ENCODE results near the gene MRPL3. TPM values are rescaled to one million over a fixed set of nuclear protein-coding genes. Genes with fewer than 3 reads are reported as not detected.

MRPL3 gene
- polyA plus RNA-seq, 2 of the 4 experiments (the other 2 are of a cell fraction), result 108 to 215 TPM

GRCh38 chr3:131421957-131422498, 80.7 kb downstream of the MRPL3 start (continued):
- TF ChIP-seq, protein P1, sequence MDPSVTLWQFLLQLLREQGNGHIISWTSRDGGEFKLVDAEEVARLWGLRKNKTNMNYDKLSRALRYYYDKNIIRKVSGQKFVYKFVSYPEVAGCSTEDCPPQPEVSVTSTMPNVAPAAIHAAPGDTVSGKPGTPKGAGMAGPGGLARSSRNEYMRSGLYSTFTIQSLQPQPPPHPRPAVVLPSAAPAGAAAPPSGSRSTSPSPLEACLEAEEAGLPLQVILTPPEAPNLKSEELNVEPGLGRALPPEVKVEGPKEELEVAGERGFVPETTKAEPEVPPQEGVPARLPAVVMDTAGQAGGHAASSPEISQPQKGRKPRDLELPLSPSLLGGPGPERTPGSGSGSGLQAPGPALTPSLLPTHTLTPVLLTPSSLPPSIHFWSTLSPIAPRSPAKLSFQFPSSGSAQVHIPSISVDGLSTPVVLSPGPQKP (IDR thresholded peaks at IDR 0.05; ENCODE audit: low read depth, low read length), result no peak
- no peak for TF ChIP-seq JUNB (IDR thresholded peaks at IDR 0.05)

- no peaks in the 10 kb centered on the region for H3K9me3 ChIP-seq
- no peak overlapping the region for H3K27ac ChIP-seq
- POLR2A ChIA-PET, result no interaction called here
- CTCF ChIA-PET, result no interaction called here
- DNase-seq (ENCODE audit: low read depth in 1 of 2, low spot score in 1 of 2) (no peak), FAIRE-seq (no peak), ATAC-seq (no peak)
- H3K4me3 ChIP-seq, result no peak overlapping the region
- H3K4me1 ChIP-seq, result no peaks in the 10 kb centered on the region
- H3K4me2 ChIP-seq, result no peak overlapping the region
- 67% methylated on average over 1 of the region's 1 CpG for WGBS (ENCODE audit: missing lambda C conversion rate)
- no peak for TF ChIP-seq HES2 (IDR thresholded peaks at IDR 0.05)
- no peak for TF ChIP-seq RAD21 (conservative IDR thresholded peaks at IDR 0.05 in 1 of 2, IDR thresholded peaks at IDR 0.05 in 1 of 2)
- no peak for TF ChIP-seq CHD4 (IDR thresholded peaks at IDR 0.05; ENCODE audit: borderline replicate concordance)
- TF ChIP-seq BCL3 (IDR thresholded peaks at IDR 0.05), result no peak
- TF ChIP-seq ESRRA (IDR thresholded peaks at IDR 0.05; ENCODE audit: borderline replicate concordance, low read length), result no peak
- TF ChIP-seq, protein P2, sequence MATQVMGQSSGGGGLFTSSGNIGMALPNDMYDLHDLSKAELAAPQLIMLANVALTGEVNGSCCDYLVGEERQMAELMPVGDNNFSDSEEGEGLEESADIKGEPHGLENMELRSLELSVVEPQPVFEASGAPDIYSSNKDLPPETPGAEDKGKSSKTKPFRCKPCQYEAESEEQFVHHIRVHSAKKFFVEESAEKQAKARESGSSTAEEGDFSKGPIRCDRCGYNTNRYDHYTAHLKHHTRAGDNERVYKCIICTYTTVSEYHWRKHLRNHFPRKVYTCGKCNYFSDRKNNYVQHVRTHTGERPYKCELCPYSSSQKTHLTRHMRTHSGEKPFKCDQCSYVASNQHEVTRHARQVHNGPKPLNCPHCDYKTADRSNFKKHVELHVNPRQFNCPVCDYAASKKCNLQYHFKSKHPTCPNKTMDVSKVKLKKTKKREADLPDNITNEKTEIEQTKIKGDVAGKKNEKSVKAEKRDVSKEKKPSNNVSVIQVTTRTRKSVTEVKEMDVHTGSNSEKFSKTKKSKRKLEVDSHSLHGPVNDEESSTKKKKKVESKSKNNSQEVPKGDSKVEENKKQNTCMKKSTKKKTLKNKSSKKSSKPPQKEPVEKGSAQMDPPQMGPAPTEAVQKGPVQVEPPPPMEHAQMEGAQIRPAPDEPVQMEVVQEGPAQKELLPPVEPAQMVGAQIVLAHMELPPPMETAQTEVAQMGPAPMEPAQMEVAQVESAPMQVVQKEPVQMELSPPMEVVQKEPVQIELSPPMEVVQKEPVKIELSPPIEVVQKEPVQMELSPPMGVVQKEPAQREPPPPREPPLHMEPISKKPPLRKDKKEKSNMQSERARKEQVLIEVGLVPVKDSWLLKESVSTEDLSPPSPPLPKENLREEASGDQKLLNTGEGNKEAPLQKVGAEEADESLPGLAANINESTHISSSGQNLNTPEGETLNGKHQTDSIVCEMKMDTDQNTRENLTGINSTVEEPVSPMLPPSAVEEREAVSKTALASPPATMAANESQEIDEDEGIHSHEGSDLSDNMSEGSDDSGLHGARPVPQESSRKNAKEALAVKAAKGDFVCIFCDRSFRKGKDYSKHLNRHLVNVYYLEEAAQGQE (IDR thresholded peaks at IDR 0.05), result no peak
- no peak for TF ChIP-seq JUN (IDR thresholded peaks at IDR 0.05)
- no peak for TF ChIP-seq HMGXB4 (CRISPR knock-in tag; IDR thresholded peaks at IDR 0.05; ENCODE audit: borderline replicate concordance)
- no peak for TF ChIP-seq ZFP36 (IDR thresholded peaks at IDR 0.05; ENCODE audit: borderline replicate concordance, partially characterized antibody)
Measured at GRCh38 chr3:131421301-131421700, 81.5 kb downstream of the MRPL3 start.

GRCh38 chr3:131417751-131418150, 85.0 kb downstream of the MRPL3 start:
- Histone ChIP-seq H3K4me3 (no peak overlapping the region), H3K27ac (no peak overlapping the region), H3K9me3 (no peaks in the 10 kb centered on the region), H3K4me1 (no peaks in the 10 kb centered on the region), H3K4me2 (no peak overlapping the region)
- FAIRE-seq (no peak), DNase-seq (ENCODE audit: low read depth in 1 of 2, low spot score in 1 of 2) (no peak), ATAC-seq (no peak)
- WGBS (ENCODE audit: missing lambda C conversion rate), result 60% methylated on average over 2 of the region's 2 CpGs
- ChIA-PET POLR2A (no interaction called here), CTCF (no interaction called here)
- TF ChIP-seq BHLHE40 (IDR thresholded peaks at IDR 0.05; ENCODE audit: low read depth, low read length) (no peak), CBX2 (IDR thresholded peaks at IDR 0.05; ENCODE audit: borderline replicate concordance, low read depth) (no peak), ATOH8 (CRISPR knock-in tag; IDR thresholded peaks at IDR 0.05; ENCODE audit: low read depth) (no peak), HDAC2 (IDR thresholded peaks at IDR 0.05) (no peak), MYC (IDR thresholded peaks at IDR 0.05; ENCODE audit: borderline replicate concordance, low read length) (no peak)
- TF ChIP-seq, protein P3, sequence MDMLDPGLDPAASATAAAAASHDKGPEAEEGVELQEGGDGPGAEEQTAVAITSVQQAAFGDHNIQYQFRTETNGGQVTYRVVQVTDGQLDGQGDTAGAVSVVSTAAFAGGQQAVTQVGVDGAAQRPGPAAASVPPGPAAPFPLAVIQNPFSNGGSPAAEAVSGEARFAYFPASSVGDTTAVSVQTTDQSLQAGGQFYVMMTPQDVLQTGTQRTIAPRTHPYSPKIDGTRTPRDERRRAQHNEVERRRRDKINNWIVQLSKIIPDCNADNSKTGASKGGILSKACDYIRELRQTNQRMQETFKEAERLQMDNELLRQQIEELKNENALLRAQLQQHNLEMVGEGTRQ (IDR thresholded peaks at IDR 0.05), result no peak

Measured in A549 (cell line).